Fibroblast of skin of abdomen (primary cell): ENCODE results near the gene OPN4.

Source experiments
- DNase-seq: peaks from one replicate; pipeline ENCODE4 v3.0.0-alpha.2; 2013

Gene OPN4

DNA sequence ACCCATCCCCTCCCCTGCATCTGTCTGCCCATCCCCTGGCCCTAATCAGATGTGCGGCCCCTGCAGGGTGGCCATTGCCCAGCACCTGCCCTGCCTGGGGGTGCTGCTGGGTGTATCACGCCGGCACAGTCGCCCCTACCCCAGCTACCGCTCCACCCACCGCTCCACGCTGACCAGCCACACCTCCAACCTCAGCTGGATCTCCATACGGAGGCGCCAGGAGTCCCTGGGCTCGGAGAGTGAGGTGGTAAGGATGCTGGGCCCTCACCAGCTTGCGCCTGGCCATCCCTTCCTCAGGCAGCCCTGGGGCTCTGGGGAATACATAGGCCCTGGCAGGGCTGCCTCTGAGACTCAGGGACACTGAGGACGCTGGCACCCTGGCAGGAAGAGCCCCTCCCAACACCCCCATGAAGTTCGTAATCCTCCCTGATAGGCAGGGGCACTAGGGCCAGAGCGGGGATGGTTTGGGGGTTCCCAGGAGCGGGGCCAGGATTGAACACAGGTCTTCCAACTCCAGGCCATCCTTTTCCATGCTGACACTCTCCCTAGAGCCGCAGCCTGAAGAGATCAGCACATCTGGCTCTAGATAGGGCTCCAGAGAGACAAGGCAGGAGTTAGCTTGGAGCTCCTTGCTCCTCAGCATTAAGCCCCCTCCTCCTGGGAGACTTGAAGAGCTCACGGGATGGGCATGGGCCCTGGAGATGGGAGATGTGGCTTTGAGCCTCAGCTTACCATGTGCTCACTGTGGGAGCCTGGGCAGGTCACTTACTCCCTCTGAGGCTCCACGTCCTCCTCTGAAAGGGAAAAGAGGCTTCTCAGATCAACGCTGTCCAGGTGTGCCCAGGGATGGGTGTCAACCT is 8.1 kb downstream of the OPN4 start:
- DNase-seq, result no peak

DNA sequence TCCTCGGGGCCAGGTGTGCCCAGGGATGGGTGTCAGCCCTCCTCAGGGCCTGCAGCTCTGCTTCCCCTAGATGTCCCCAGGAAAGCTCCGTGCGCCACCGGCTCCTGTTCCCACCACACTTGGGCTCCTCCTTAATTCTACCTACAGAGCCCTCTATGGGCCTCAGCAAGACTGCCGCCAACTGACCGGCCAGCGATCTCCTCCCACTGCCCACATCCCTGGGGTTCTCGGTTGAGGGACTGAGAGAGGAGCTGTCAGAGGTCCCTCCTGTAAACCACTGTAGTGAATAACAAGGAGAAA is 8.6 kb downstream of the OPN4 start:
- DNase-seq, result no peak

GRCh38 chr10:86663576-86664339 is 9.4 kb downstream of the OPN4 start:
- no peak for DNase-seq

- no peak for DNase-seq
Measured at GRCh38 chr10:86664341-86665217, 10.2 kb downstream of the OPN4 start.

DNA sequence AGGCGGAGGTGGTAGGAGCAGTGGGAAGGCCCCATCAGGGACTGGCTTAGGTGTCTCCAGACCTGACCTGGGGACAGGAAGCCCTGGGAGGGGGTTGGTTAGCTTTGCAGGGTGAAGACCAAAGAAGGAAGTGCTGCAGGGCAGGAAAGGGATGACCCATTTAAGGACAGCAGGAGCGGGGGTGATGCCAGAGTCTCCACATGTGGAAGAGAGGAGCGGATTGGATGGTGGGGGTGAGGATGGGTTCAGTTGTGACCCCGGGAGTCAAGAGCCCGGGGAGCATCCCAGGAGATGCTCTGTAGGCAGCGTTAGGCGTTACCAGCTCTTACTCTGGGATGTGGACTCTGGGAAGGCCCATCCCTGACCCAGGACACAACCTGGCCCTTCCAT is 10.9 kb downstream of the OPN4 start:
- no peak for DNase-seq

GRCh38 chr10:86665868-86666267 is 11.5 kb downstream of the OPN4 start:
- DNase-seq, result no peak

GRCh38 chr10:86666538-86666937 is 12.2 kb downstream of the OPN4 start:
- DNase-seq, result no peak

- no peak for DNase-seq
Measured at GRCh38 chr10:86667421-86668181, 13.3 kb downstream of the OPN4 start.

DNA sequence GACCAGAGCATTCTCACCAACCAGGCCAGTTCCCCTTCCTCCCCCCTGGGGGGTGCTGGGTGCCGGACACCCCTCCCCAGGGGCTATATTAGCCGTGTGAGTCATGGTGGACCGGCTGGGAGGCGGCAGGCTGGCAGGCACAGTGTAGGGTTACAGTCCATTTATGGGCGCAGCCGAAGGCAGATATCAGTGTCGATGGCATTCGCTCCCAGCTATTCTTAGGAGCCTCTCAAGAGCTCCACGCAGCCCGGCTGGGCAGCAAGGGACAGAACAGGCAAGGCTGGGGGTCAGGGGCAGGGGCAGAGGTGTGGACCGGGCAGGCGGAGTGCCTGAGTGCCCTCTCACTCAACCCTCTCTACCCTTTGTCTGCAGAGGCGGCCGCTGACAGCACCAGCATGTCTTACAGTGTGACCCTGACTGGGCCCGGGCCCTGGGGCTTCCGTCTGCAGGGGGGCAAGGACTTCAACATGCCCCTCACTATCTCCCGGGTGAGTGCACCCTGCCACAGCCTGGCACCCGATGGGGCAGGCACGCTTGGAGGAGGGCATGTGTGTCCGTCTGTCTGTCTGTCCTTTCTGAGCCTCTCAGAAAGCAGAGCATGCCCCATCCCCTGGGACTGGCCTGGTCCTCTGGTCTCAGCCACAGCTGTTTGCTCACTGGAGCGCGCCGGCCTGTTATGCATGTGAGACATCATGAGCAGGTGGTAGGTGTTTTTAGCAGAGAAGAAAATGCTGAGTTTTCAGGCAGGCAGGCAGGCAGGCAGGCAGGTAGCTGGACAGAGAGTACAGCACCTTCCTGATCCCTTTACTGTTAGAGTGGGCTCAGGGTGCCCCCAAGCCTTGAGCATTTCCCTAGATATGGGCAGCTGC is 14.2 kb downstream of the OPN4 start, which contains the start of gene LDB3:
Gene LDB3 (plus strand): TSS at position 215 of the 869 bp plus-strand sequence. CDS start 181 bp downstream, at position 396.
- peak; percentile 54 for DNase-seq

- DNase-seq, result no peak
Measured at GRCh38 chr10:86670290-86670811, 16.0 kb downstream of the OPN4 start.

DNA sequence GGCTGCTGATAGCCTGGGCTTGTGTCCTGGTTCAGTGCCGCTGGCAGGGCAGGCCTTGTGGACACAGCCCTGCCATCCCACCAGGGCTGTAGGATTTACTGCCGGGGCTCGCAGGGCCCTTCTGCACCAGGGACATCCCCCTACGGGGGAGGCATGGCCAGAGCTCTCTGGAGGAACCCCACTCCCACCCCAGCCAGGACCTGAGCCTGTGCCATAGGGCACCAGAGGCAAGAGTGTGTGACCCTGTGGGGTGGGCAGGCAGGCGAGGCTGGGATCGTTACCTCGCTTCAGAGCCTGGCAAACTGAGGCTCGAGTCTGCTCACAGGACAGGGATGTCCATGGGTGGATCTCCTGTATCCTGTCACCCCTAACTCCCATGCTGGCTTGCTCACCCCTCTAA is 16.5 kb downstream of the OPN4 start:
- no peak for DNase-seq

DNA sequence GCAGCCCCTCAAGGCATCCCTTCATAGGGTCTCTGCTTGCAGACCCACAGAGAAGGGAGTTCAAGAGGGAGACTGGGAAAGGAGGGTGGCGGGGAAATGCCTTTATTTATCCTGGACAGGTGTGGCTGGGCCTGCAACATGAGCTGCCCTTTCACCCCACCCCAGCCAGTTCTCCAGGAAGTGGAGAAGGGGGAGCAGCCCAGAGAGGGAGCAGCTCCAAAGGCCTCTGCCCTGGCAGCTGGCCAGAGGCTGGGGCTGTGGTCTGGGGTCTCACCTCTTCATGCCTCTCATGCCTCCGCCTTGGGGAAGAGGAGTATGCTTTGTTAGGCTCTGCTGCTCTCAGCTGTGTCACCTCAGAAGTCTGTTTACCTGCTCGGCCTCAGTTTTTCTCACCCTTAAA is 17.1 kb downstream of the OPN4 start:
- no peak for DNase-seq

- DNase-seq, result peak; percentile 49
Measured at GRCh38 chr10:86671985-86672710, 17.8 kb downstream of the OPN4 start.

GRCh38 chr10:86673216-86673826 is 19.0 kb downstream of the OPN4 start:
- DNase-seq, result no peak

- no peak for DNase-seq
Measured at GRCh38 chr10:86673827-86674581, 19.7 kb downstream of the OPN4 start.

- no peak for DNase-seq
Measured at GRCh38 chr10:86674912-86675311, 20.6 kb downstream of the OPN4 start.

- no peak for DNase-seq
Measured at GRCh38 chr10:86677374-86677773, 23.0 kb downstream of the OPN4 start.

DNA sequence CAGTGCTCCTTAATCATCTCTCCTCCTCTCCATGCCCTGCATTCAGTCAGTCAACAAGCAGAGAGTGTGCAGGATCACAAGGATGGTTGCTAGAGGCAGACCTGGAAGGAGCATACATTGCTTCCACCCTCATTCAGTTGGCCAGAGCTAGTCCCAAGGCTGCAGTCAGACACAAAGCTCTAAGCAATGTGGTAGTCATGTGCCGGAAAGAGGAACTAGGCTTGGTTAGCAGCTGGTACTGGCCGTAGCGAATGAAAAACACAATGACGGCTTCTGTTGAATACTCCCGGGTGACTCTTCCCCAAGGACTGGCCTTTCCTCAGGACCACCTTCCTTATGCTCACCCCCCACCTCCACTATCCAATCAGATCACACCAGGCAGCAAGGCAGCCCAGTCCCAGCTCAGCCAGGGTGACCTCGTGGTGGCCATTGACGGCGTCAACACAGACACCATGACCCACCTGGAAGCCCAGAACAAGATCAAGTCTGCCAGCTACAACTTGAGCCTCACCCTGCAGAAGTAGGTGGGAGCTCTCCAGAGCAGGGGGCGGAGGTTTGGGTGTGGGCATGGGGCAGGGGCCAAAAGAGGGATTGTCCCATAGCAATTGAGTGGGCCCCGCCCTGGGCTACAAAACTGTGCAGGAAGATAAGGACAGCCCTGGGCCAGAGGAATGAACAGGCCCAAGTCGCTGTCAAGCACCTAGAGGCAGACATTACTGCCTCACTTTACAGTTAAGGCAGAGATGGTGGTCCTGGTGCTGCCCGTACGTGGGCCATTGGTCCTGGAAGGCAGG is 24.8 kb downstream of the OPN4 start:
- no peak for DNase-seq
